ENCODE measurements around the gene MACF1. TPM values are rescaled to one million over a fixed set of nuclear protein-coding genes. Genes with fewer than 3 reads are reported as not detected.

The MACF1 gene
- total RNA-seq, 2 donors from 2014 or later = 214 to 251 TPM

GRCh38 chr1:39425151-39425550 lies 220.7 kb downstream of the MACF1 start:
- Mint-ChIP-seq H3K4me1 (peaks cover 3% of the 10 kb centered on the region), H3K9me3 (no peaks in the 10 kb centered on the region), H3K27me3 (ENCODE audit: insufficient read depth) (no peaks in the 10 kb centered on the region), H3K27ac (no peak overlapping the region), H3K4me3 (no peak overlapping the region), H3K36me3 (ENCODE audit: low read depth) (peaks cover 80% of the 10 kb centered on the region)
- WGBS, 2 experiments (ENCODE audit: insufficient coverage in 1 of 2, insufficient read length in 1 of 2) = 97 to 100% methylated on average over 1 to 3 of the region's 3 CpGs
- Histone ChIP-seq H3K9me3 (ENCODE audit: control insufficient read depth, low read length) (no peaks in the 10 kb centered on the region), H3K4me1 (ENCODE audit: control insufficient read depth, insufficient read depth, low read length) (no peaks in the 10 kb centered on the region), H3K9ac (ENCODE audit: extremely low read depth, low read length, poor library complexity, severe bottlenecking) (no peak overlapping the region), H3K36me3 (ENCODE audit: control insufficient read depth, insufficient read depth, low read length) (peaks cover 92% of the 10 kb centered on the region), H3K27ac (ENCODE audit: low read depth, low read length) (no peak overlapping the region), H3K4me3 (ENCODE audit: low read length) (no peak overlapping the region), H3K27me3 (ENCODE audit: control insufficient read depth, insufficient read depth, low read length, poor library complexity, severe bottlenecking) (no peaks in the 10 kb centered on the region)
- no peak for DNase-seq
- no peak for TF ChIP-seq CTCF (conservative IDR thresholded peaks at IDR 0.05)

- no peak overlapping the region for H3K4me3 ChIP-seq (ENCODE audit: low read length)
- H3K27me3 Mint-ChIP-seq (ENCODE audit: insufficient read depth) = no peaks in the 10 kb centered on the region
- no peak for TF ChIP-seq CTCF (conservative IDR thresholded peaks at IDR 0.05)
- no peaks in the 10 kb centered on the region for H3K27me3 ChIP-seq (ENCODE audit: control insufficient read depth, insufficient read depth, low read length, poor library complexity, severe bottlenecking)
- H3K9me3 ChIP-seq (ENCODE audit: control insufficient read depth, low read length) = no peaks in the 10 kb centered on the region
- no peak overlapping the region for H3K9ac ChIP-seq (ENCODE audit: extremely low read depth, low read length, poor library complexity, severe bottlenecking)
- H3K36me3 ChIP-seq (ENCODE audit: control insufficient read depth, insufficient read depth, low read length) = peaks cover 92% of the 10 kb centered on the region
- no peak overlapping the region for H3K27ac ChIP-seq (ENCODE audit: low read depth, low read length)
- no peaks in the 10 kb centered on the region for H3K4me1 ChIP-seq (ENCODE audit: control insufficient read depth, insufficient read depth, low read length)
- peaks cover 3% of the 10 kb centered on the region for H3K4me1 Mint-ChIP-seq
- H3K9me3 Mint-ChIP-seq = no peaks in the 10 kb centered on the region
- no peak overlapping the region for H3K27ac Mint-ChIP-seq
- DNase-seq = no peak
- H3K4me3 Mint-ChIP-seq = no peak overlapping the region
- peaks cover 83% of the 10 kb centered on the region for H3K36me3 Mint-ChIP-seq (ENCODE audit: low read depth)
Measured at GRCh38 chr1:39425634-39426033, 221.1 kb downstream of the MACF1 start.

- no peaks in the 10 kb centered on the region for H3K27me3 ChIP-seq (ENCODE audit: control insufficient read depth, insufficient read depth, low read length, poor library complexity, severe bottlenecking)
Measured at GRCh38 chr1:39426346-39426745, 221.9 kb downstream of the MACF1 start.

More at GRCh38 chr1:39426346-39426745, 221.9 kb downstream of the MACF1 start:
- Mint-ChIP-seq H3K36me3 (ENCODE audit: low read depth) (peaks cover 85% of the 10 kb centered on the region), H3K4me1 (peaks cover 3% of the 10 kb centered on the region), H3K9me3 (no peaks in the 10 kb centered on the region), H3K27ac (no peak overlapping the region), H3K27me3 (ENCODE audit: insufficient read depth) (no peaks in the 10 kb centered on the region), H3K4me3 (no peak overlapping the region)
- DNase-seq = no peak
- Histone ChIP-seq H3K9ac (ENCODE audit: extremely low read depth, low read length, poor library complexity, severe bottlenecking) (no peak overlapping the region), H3K4me3 (ENCODE audit: low read length) (no peak overlapping the region), H3K36me3 (ENCODE audit: control insufficient read depth, insufficient read depth, low read length) (peaks cover 95% of the 10 kb centered on the region), H3K4me1 (ENCODE audit: control insufficient read depth, insufficient read depth, low read length) (no peaks in the 10 kb centered on the region), H3K27ac (ENCODE audit: low read depth, low read length) (no peak overlapping the region), H3K9me3 (ENCODE audit: control insufficient read depth, low read length) (no peaks in the 10 kb centered on the region)
- WGBS, 2 experiments (ENCODE audit: insufficient coverage in 1 of 2, insufficient read length in 1 of 2) = 94 to 100% methylated on average over 1 of the region's 1 CpG
- no peak for TF ChIP-seq CTCF (conservative IDR thresholded peaks at IDR 0.05)
